Fibroblast of lung (primary cell): Measurements from ENCODE around the gene ELMO1. TPM values are rescaled to one million over a fixed set of nuclear protein-coding genes. Genes with fewer than 3 reads are reported as not detected.

Experiments
- DNase-seq, 2 donors: peaks; one replicate each; pipeline versions ENCODE4 v3.0.0 to v3.0.0-alpha.2; 2010; ENCODE audit warnings: low read depth in 2 of 2
- H2AFZ ChIP-seq: 2 replicates; pipeline ENCODE4 v1.5.1; 2012; ENCODE audit warnings: low read length, control low read depth, inconsistent platforms
- H3K27ac ChIP-seq: 2 replicates; pipeline ENCODE4 v1.5.1; 2011; ENCODE audit warnings: low read length, control low read depth; ENCODE audit not compliant: insufficient read depth
- H3K27me3 ChIP-seq: 2 replicates; pipeline ENCODE4 v1.5.1; 2011; ENCODE audit warnings: mild to moderate bottlenecking, low read length; ENCODE audit not compliant: control insufficient read depth, insufficient read depth
- H3K36me3 ChIP-seq: 2 replicates; pipeline ENCODE4 v1.5.1; 2011; ENCODE audit warnings: low read length; ENCODE audit not compliant: control insufficient read depth, insufficient read depth
- H3K4me1 ChIP-seq: 2 replicates; pipeline ENCODE4 v1.5.1; 2011; ENCODE audit warnings: low read length; ENCODE audit not compliant: control insufficient read depth, insufficient read depth; ENCODE audit errors: extremely low read depth
- H3K4me2 ChIP-seq: 2 replicates; pipeline ENCODE4 v1.5.1; 2011; ENCODE audit warnings: low read length, control low read depth; ENCODE audit not compliant: insufficient read depth; ENCODE audit errors: extremely low read depth
- H3K4me3 ChIP-seq, 4 experiments: fragments of 200-600 bp in 1 of 4; sonication (generic) in 1 of 4; replicated peaks in 1 of 4; 2 replicates each; pipeline ENCODE4 v1.5.1; 2011 to 2016; ENCODE audit warnings: low read length in 4 of 4, low read depth in 3 of 4, mild to moderate bottlenecking in 3 of 4, control low read depth in 2 of 4, inconsistent platforms in 1 of 4, mixed read lengths in 1 of 4; ENCODE audit not compliant: insufficient read depth in 1 of 4; ENCODE audit errors: control extremely low read depth in 1 of 4
- H3K79me2 ChIP-seq: 2 replicates; pipeline ENCODE4 v1.5.1; 2012; ENCODE audit warnings: mild to moderate bottlenecking, low read length, inconsistent platforms; ENCODE audit not compliant: control insufficient read depth, insufficient read depth
- H3K9ac ChIP-seq: 2 replicates; pipeline ENCODE4 v1.5.1; 2011; ENCODE audit warnings: mild to moderate bottlenecking, low read length, control low read depth; ENCODE audit not compliant: insufficient read depth
- H3K9me3 ChIP-seq: 2 replicates; pipeline ENCODE4 v1.5.1; 2012; ENCODE audit warnings: low read depth, low read length; ENCODE audit not compliant: control insufficient read depth, insufficient read depth
- H4K20me1 ChIP-seq: 2 replicates; pipeline ENCODE4 v1.5.1; 2011; ENCODE audit warnings: low read length; ENCODE audit not compliant: control insufficient read depth, insufficient read depth; ENCODE audit errors: extremely low read depth
- EZH2 ChIP-seq: IDR thresholded peaks from 2 replicates; pipeline ENCODE4 v1.5.1; 2012; ENCODE audit warnings: low read length, control low read depth, mild to moderate bottlenecking; ENCODE audit errors: missing control alignments
- polyA plus RNA-seq, 2 donors: library from polyadenylated mRNA; depleted of rRNA in 1 of 2; stranded (reverse) in 1 of 2; unstranded in 1 of 2; fragments of >200 nt; gene quantifications; 2 replicates each; pipeline ENCODE4 v1.2.1, GENCODE V29; 2011 to 2012; ENCODE audit warnings: missing spikeins in 1 of 2
- total RNA-seq: library from RNA; depleted of rRNA; stranded (reverse); fragments of >200 nt; gene quantifications from 2 replicates; pipeline ENCODE4 v1.2.1, GENCODE V29; 2014
- TF ChIP-seq, protein P1 (sequence below), 2 donors: IDR thresholded peaks in 1 of 2; conservative IDR thresholded peaks in 1 of 2; 1 replicate in 1 of 2; 2 replicates in 1 of 2; pipeline ENCODE4 v1.5.1; 2011 to 2012; ENCODE audit warnings: low read length in 2 of 2, control low read depth in 1 of 2, inconsistent platforms in 1 of 2, low read depth in 1 of 2, mild to moderate bottlenecking in 1 of 2

Gene ELMO1
- total and polyA plus RNA-seq, 2 donors (not counting 1 experiment from before 2014, with no cell fraction given): 0.50 TPM; not detected in 1

- Histone ChIP-seq H4K20me1 (no peaks in the 10 kb centered on the region), H3K9ac (no peak overlapping the region), H3K27ac (no peak overlapping the region), H3K27me3 (no peaks in the 10 kb centered on the region), H3K79me2 (no peaks in the 10 kb centered on the region), H3K4me2 (no peak overlapping the region), H2AFZ (no peak overlapping the region), H3K36me3 (no peaks in the 10 kb centered on the region), H3K4me1 (no peaks in the 10 kb centered on the region), H3K9me3 (no peaks in the 10 kb centered on the region), H3K4me3 (no peak overlapping the region)
- no peak for DNase-seq
- no peak for TF ChIP-seq EZH2
- TF ChIP-seq, protein P1, sequence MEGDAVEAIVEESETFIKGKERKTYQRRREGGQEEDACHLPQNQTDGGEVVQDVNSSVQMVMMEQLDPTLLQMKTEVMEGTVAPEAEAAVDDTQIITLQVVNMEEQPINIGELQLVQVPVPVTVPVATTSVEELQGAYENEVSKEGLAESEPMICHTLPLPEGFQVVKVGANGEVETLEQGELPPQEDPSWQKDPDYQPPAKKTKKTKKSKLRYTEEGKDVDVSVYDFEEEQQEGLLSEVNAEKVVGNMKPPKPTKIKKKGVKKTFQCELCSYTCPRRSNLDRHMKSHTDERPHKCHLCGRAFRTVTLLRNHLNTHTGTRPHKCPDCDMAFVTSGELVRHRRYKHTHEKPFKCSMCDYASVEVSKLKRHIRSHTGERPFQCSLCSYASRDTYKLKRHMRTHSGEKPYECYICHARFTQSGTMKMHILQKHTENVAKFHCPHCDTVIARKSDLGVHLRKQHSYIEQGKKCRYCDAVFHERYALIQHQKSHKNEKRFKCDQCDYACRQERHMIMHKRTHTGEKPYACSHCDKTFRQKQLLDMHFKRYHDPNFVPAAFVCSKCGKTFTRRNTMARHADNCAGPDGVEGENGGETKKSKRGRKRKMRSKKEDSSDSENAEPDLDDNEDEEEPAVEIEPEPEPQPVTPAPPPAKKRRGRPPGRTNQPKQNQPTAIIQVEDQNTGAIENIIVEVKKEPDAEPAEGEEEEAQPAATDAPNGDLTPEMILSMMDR (conservative IDR thresholded peaks at IDR 0.05 in 1 of 2, IDR thresholded peaks at IDR 0.05 in 1 of 2; ENCODE audit: low read depth in 1 of 2, low read length in 2 of 2): no peak
Measured at GRCh38 chr7:36925207-36925606, 523.5 kb downstream of the ELMO1 start.

DNA sequence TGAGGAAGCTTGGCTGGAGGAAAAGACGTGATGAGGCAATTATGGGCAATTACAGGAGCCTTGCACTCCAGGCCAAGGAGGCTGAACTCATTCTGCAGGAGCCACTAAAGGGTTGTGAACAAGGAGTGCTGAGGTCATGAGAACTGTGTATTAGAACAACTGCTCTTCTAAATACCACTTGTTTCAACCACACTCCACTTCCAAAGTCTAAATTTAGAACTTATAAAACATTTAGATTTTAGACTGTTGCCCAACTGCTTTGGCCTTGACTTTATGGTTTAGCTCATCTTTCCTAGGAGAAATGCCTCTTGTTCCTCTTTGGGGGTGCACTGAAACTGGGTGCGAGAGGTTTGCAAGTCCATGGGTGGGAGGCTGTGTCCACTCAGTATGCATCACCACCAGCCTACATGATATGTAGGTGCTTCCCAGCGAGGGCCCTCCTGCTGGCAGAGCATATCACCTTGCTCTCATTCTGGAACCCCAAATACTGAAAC is 524.7 kb downstream of the ELMO1 start:
- Histone ChIP-seq H2AFZ (no peak overlapping the region), H3K4me2 (no peak overlapping the region), H3K4me1 (no peaks in the 10 kb centered on the region), H3K79me2 (no peaks in the 10 kb centered on the region), H3K9me3 (no peaks in the 10 kb centered on the region), H3K9ac (no peak overlapping the region), H3K36me3 (no peaks in the 10 kb centered on the region), H4K20me1 (no peaks in the 10 kb centered on the region), H3K27me3 (no peaks in the 10 kb centered on the region), H3K27ac (no peak overlapping the region), H3K4me3 (no peak overlapping the region)
- DNase-seq: no peak
- TF ChIP-seq EZH2: no peak
- TF ChIP-seq, protein P1 (conservative IDR thresholded peaks at IDR 0.05 in 1 of 2, IDR thresholded peaks at IDR 0.05 in 1 of 2; ENCODE audit: low read depth in 1 of 2, low read length in 2 of 2): no peak

DNA sequence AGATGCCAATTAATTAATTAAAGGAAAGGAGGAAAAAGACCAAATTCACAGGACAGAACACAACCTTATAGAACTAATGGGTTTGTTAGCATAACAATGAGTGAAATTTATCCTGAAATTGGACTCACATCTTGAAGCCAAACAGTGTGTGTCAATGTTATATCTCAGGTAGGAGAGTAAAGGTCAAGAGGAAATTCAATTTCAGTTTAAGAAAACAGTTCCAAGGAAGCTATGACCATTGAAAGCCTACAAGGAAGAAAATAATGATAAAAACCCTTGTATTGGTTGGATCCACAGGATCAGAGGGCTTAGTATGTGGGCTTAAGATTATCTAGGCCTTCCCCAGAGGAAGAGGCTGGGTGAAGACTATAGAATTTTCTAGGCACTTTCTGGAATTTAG is 525.5 kb downstream of the ELMO1 start:
- Histone ChIP-seq H3K4me3 (no peak overlapping the region), H3K27ac (no peak overlapping the region), H3K79me2 (no peaks in the 10 kb centered on the region), H3K4me2 (no peak overlapping the region), H3K9ac (no peak overlapping the region), H3K27me3 (no peaks in the 10 kb centered on the region), H4K20me1 (no peaks in the 10 kb centered on the region), H3K4me1 (no peaks in the 10 kb centered on the region), H3K36me3 (no peaks in the 10 kb centered on the region), H3K9me3 (no peaks in the 10 kb centered on the region), H2AFZ (no peak overlapping the region)
- DNase-seq: no peak
- TF ChIP-seq, protein P1 (conservative IDR thresholded peaks at IDR 0.05 in 1 of 2, IDR thresholded peaks at IDR 0.05 in 1 of 2; ENCODE audit: low read depth in 1 of 2, low read length in 2 of 2): no peak
- no peak for TF ChIP-seq EZH2
